UCSD-AML1 (cell line): ENCODE data around the gene TGFBR1.

ENCODE experiments used
- DNase-seq: peaks from one replicate; lab custom pipeline; 2025; ENCODE audit not compliant: unreplicated experiment; lab: John Stamatoyannopoulos, UW

The TGFBR1 gene

DNA sequence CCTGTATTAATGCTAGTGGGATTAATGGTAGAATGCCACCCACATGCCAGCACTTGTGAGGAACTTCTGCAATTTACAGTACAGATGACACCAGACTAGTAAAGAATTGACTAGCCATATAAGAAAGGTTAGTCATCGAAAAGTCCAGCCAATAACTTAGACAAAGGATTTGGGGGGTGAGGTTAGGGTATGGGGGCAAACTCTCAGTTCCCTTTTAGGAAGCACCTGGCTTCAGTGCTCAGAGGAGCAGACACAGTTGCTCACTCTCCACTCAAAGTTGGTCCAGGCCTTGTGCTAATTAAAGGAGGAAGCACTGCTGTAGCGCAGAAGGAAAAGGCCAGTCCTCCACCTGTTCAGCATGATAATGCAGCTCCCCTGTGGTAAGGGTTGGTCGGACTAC, 25.2 kb downstream of the TGFBR1 start:
- no peak for DNase-seq

DNA sequence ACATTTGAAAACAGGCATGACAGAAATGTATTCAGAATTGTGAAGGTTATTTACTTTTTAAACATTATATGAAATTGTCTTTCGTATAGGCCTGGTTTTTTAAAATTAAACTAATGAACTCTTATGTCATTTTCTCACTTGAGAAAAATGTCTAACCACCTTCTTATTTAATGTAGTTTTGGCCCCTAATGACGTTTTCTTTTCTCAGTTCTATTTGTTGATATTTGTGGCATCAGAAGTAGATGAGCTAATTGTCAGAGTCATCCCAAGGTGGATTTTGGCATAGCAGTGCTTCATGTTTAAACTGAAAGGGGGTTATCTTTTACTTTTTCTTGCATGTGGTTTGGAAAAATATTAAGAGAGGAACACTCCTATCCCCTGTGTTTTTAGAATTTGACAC, 28.2 kb downstream of the TGFBR1 start:
- no peak for DNase-seq

DNA sequence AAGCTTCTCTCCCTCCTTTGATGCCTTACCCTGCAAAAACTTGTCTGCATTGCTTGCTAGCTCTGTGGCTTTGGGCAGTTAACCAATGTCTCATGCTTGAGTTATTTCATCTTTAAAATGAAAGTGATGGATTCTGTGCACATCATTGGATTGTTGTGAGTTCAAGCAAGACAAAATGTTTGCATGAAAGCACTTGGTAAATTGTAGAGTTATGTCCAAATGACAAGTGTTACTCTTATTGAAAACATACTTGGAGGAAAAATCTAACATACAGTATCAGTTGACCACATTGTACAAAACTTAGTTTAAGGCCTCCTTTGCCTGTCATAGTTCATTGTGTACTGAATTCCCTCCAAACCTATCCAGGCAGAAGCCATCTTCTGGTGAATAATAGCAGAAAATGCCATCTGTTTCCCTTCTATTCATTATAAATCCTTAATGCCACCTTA, 30.0 kb downstream of the TGFBR1 start:
- no peak for DNase-seq

DNA sequence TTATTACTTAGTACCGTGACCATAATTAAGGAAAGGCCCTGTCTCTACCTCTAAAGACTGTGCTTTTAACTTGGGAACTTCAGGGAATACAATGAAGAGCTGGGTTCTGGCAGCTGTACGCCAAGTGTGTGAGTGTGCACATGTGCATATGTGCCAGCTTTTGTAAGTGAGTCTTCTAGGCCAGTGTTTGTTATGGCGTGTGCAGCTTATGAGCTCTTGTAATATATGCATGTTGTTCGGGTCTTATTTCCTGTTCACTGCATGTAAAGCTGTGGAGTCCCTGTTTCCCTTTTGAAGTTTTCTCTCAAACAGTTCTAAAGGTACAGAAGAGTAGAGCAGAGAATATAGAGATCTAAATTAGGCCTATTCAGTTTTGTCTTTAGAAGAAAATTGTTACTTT, 30.5 kb downstream of the TGFBR1 start:
- DNase-seq, result no peak

DNA sequence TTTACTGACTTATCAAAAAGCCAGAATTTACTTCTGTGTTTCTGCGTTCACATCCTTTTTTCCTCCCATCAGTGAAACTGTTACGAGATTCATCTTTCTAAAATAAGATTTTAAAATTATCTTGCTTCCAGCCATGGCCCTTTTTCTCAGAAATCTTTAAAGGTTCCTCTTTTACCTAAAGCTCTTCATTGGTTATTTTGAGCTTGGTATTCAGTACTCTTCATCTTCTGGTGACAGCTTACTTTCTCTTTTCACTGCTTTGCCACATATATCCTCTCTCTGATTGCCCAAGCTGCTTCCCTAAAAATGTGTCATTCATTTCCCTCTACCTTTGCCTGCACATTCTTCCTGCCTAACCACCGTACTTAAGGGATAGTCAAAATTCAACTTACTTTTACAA, 32.3 kb downstream of the TGFBR1 start:
- no peak for DNase-seq

DNA sequence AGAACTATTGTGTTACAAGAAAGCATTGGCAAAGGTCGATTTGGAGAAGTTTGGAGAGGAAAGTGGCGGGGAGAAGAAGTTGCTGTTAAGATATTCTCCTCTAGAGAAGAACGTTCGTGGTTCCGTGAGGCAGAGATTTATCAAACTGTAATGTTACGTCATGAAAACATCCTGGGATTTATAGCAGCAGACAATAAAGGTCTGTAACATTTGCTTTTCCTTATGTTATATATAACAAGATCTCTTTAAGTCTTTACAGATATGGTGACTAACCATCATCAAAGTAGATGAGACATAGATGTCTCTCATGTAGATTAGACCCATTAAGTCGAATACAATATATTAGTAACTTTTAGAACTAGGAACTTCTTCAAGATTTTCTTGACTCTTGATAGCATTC, 33.0 kb downstream of the TGFBR1 start:
- DNase-seq, result no peak

DNA sequence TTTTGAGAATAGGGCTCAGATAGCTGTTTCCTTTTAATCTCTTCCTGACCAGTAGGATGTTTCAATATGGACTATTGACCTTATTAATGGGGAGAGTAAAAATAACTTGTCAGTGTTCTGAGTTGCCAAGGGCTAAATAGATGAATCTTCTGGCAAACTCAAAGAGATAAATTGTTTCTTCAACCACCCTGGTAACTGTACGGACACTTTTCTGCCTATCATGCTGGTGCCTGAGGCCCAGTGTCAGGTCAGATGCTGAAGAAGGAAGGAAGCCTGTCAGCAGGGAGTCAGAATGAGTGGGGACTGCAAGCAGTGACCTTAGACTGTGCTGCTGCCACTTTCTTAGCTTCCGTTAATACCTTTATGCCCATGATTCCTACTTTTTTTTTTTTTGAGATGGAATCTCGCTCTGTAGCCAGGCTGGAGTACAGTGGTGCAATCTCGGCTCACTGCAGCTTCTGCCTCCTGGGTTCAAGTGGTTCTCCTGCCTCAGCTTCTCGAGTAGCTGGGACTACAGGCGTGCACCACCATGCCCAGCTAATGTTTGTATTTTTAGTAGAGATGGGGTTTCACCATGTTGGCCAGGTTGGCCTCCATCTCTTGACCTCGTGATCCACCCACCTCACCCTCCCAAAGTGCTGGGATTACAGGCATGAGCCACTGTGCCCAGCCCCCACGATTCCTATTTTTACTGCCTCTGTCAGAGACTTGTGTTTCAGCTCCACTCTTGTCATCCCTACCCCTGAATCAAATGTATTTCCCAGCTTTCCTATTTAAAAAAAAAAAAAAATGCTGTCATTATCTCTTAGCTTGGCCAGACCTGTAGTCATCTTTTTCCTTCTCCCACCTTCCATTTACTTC, 33.7 kb downstream of the TGFBR1 start:
- peak; percentile 20 for DNase-seq

DNA sequence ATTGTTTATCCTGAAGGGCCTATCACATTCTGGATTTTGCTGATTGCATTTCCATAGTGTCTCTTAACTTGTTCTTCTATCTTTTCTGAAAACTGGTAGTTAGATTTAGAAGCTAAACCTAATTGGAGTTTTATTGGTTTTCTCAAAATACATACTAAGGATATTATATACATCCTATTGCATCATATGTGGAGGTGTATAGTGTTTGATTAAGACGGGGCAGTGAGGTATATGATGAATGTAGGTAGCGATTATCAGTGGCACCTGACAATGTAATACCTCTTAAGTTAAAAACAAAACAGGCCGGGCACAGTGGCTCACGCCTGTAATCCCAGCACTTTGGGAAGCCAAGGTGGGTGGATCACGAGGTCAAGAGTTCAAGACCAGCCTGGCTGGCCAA, 35.0 kb downstream of the TGFBR1 start:
- no peak for DNase-seq

DNA sequence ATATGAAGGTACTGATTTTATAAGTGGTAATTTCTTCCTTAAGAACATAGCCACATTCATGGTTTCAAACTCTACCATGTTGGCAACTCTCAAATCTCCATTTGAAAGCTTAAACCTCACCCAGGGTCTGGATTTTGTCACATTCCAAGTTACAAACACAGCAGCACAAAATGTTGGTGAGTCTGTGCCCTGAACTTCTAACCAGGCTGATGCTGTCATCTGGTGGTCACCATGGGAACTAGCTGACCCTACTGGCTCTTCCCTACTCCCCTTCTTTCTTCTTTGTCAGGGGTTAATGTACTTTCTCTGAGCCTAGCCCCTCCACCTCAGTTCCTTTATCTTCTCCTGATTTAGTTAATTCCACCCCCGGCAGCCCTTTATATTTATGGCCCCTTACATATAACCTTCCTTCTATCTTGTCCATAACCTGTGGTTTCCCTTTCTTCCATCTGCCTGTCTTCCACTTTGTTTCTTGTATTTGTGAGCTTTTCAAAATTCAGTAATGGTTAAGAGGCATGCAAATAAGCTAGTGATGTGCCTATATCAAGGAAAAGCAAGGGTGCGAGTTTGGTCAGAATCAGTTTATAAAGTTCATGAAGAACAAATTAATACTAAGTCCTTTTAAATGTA, 35.9 kb downstream of the TGFBR1 start:
- DNase-seq, result peak; percentile 21

DNA sequence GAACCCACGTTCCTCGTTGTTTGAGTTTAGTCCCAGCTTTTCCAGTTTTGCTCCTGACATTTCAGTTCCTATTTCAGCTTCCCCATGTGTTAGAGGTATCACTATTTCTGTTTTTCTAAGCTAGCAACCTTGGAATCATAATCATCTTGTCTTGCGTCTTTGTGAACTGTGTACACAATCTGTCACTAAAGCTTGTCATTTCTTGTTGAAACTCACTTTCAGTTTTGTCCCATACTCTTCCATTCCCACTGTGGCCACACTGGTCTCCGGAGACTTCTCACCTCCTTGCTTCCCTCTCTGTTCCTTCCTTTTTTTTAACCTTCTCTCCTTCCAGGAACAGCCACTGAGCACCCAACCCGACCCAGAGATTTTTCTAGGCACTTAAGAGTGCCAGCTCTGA, 36.9 kb downstream of the TGFBR1 start:
- DNase-seq, result no peak

DNA sequence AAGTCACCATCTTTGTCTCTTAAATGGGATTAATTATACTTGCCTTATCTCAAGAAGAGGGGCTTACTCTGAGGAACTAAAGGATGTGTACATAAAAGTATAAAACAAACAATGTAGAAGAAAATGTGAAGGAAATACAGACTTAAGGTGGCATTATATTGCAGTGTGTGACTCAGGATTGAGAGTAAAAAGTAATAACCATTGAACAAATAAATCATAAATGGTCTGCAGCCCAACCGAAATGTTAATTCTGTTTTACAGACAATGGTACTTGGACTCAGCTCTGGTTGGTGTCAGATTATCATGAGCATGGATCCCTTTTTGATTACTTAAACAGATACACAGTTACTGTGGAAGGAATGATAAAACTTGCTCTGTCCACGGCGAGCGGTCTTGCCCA, 37.4 kb downstream of the TGFBR1 start:
- DNase-seq, result no peak

DNA sequence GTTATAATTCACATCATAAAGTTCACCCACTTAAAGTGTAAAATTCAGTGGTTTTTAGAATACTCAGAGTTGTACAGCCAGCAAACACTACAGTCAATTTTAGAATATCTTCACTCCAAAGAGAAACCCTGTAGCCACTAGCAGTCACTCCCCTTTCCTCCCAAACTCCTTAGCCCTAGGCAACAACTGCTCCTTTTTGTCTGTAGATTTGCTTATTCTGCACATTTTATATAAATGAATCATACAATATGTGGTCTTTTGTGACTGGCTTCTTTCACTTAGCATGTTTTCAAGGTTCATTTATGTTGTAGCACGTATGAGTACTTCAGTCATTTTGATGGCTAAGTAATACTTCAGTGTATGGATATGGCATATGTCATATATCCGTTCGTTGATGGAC, 38.7 kb downstream of the TGFBR1 start:
- no peak for DNase-seq

DNA sequence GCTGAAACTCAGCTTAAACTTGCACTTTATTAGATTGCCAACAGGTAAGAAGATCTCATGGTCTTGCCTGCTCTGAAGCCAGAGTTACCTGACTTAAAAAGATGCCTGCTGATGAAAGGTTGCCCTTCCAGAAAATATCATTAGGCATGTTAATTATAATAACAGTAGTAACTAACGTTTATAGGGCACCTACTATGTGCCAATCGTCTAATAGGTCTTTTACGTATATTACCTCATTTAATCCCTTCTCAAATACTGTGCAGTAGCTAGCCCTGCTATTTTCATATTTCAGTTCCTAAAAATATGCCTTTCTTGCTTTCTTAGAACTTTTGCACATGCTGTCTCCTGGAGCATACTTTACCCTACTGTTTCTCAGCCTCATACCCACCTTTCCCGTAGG, 40.1 kb downstream of the TGFBR1 start:
- no peak for DNase-seq

DNA sequence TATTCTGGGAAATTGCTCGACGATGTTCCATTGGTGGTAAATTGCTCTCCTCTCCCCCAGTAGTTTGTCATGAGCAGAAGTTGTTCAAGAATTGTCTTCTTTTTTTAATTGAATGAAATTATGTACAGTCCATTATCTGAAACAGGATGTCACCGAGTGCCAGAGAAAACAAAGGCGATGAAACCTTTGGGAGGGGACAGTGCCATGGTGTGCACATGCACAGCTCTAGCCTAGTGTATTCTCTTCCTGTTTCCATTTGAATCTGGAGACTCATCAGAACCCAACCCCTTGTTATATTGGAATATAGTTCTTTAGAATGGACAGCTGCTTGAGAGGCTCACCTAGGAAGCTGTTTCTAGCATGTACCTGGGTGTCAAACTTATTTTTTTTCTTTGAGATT, 41.7 kb downstream of the TGFBR1 start:
- DNase-seq, result no peak

DNA sequence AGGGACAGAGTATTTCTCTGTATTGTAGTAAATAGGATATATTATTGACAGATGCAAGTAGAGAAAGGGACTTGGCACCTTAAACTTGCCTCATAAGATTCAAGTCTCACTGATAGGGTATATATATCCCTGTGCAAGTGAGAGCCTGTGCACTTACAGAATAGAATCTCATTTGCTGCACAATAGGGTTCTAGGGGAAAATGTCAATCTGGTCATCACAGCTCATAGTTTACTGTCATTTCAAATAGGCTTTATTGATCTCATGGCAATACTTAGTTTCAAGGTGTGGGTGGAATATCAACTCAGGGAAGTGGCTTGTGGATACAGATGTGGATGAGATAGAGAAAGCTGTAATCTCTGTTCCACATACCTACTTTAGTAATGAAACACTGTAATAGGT, 42.3 kb downstream of the TGFBR1 start:
- no peak for DNase-seq

DNA sequence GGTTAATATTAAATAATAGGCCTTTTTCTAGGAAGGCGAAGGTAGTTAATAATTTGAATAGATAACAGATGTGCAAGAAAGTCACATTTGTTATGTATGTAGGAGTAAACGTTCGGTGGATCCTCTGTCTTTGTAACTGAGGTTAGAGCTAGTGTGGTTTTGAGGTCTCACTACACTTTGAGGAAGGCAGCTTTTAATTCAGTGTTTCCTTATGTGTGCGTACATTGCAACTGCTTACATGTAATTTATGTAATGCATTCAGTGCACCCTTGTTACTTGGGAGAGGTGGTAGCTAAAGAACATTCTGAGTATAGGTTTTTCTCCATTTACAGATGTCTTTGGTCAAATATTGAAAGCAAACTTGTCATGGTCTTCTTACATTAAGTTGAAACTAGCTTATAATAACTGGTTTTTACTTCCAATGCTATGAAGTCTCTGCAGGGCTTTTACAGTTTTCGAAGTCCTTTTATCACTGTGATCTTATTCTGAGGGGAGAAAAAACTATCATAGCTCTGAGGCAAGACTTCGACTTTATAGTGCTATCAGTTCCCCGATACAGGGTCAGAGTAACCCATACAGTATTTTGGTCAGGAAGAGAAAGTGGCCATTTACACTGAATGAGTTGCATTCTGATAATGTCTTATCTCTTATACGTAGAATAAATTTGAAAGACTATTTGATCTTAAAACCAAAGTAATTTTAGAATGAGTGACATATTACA, 45.7 kb downstream of the TGFBR1 start:
- DNase-seq, result no peak

DNA sequence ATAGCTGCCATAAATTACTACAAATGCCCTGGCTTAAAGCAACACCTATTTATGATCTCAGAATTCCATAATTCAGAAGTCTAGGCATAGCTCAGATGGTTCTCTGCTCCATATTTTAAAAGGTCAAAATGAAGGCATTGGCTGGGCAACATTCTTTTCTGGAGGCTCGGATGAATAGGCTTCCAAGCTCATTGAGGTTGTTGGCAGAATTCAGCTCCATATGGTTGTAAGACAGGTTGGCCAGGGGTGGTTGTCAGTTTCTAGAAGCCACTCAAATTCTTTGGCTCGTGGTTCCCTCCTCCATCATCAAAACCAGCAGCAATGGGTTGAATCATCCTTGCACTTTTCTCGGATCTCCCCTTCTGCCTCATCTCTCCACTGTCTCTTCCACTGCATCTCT, 49.4 kb downstream of the TGFBR1 start:
- DNase-seq, result no peak

DNA sequence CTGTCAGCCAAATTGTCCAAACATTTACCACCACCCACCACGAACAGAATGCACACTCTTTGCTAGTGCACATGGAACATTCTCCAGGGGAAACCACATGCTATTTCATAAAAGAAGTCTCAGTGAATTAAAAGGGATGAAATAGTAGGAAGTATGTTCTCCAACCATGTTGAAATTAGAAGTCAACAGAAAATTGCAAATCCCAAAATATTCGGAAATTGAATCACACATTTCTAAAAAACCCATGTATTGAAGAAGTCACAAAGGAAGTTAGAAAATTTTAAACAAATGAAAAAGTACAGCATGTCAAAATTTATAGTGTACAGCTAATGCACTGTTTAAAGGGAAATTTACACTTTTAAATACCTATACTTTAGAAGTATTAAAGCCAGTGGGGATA, 50.8 kb downstream of the TGFBR1 start:
- DNase-seq, result no peak

DNA sequence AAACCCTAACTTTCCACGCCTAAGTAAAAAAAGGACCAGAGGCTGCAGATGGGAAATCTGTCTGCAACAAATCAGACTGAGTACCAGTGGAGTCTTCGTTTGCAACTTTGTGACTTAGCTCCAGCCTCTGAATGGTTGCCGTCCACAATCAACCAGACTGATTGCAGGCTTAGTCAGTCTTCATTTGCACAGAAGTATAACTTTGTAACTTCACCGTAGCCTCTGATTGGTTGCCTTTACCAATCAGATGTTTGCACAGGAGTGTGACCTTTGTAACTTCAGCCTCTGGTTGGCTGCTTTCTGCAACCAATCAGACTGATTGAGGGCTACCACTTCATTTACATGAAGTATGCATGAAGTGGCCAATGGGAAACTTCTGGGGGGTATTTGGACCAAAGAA, 53.7 kb downstream of the TGFBR1 start:
- no peak for DNase-seq

DNA sequence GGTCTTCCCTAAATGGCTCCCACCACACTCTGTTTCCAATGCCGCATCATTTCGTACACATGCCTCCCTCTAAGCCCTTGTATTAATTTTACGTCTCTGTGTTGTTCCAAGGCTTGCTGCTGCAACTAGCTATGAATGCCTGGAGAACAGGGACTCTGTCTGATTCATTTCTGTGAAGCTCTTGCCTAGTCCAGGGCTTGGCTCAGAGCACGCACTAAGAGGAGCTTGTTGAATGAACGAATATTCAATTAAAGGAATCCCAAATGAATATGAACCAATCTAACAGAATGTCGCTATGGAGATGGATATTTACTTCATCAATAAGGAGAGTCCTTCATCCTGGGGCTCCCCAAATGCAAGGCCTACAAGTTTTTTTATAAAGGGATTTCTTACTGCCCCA, 55.3 kb downstream of the TGFBR1 start:
- no peak for DNase-seq

DNA sequence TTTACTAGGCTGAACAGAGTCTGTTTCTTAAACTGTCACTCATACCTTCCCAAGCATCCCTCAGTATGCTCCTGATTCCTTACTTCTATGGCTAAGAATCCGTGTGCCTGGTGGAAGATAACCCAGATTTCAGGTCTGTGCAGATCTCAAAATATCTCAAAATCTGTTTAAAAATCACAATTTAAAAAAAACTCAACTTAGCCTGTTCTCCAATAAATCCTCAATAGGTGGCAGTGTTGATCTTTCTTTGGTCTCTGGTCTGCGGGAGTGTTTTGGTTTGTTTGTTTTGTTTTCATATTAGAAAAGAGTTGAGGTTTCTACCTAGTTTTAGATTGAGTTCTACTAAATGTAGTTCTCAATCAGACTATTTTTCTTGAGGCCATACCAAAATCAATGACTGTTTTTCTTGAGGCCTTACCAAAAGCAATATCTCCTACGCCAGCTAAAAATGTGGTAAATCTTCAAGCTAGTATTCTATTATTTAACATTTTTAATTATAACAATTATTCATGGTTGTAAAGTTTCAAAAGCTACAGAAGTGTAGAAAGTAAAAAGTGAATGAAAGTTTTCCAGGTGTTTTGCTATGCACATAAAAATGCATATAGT, 57.9 kb downstream of the TGFBR1 start:
- no peak for DNase-seq

DNA sequence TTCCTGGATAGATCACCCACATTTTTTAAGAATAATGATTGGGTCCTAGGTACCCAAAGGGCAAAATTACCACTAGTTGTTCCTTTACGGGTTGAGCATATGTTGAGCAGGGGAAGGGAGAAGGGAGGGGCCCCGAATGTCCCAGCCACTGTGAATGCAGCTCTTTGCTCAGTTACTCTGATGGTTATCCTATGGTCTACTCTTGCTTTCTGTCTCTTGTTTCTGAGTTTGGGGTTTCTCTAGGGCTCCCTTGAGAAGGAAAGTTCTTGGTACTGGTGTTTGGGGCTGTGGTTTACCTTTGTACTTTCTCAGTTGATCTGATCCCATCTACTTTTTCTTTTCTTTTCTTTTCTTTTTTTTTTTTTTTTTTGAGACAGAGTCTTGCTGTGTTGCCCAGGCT, 61.2 kb downstream of the TGFBR1 start:
- DNase-seq, result no peak
